Sigmoid colon (tissue), 7 donors: ENCODE results near the gene WNK1. TPM values are rescaled to one million over a fixed set of nuclear protein-coding genes. Genes with fewer than 3 reads are reported as not detected.

ENCODE experiments used
- DNase-seq: peaks from one replicate; pipeline ENCODE4 v3.0.0-alpha.2; 2019
- H3K27ac ChIP-seq, 4 donors: fragments of 200-600 bp; sonication (generic); one replicate each; pipeline ENCODE4 v1.5.1; 2016 to 2019; ENCODE audit warnings: mild to moderate bottlenecking in 1 of 4
- H3K27me3 ChIP-seq, 3 donors: fragments of 200-600 bp; sonication (generic); one replicate each; pipeline ENCODE4 v1.5.1; 2019; ENCODE audit warnings: mild to moderate bottlenecking in 1 of 3
- H3K36me3 ChIP-seq, 4 donors: fragments of 200-600 bp; sonication (generic); one replicate each; pipeline ENCODE4 v1.5.1; 2016 to 2019
- H3K4me1 ChIP-seq, 4 donors: fragments of 200-600 bp; sonication (generic); one replicate each; pipeline ENCODE4 v1.5.1; 2017 to 2019
- H3K4me3 ChIP-seq, 4 donors: fragments of 200-600 bp; sonication (generic); one replicate each; pipeline ENCODE4 v1.5.1; 2017 to 2019; ENCODE audit warnings: mild to moderate bottlenecking in 2 of 4, moderate library complexity in 1 of 4
- H3K9me3 ChIP-seq, 4 donors: fragments of 200-600 bp in 3 of 4; sonication (generic) in 3 of 4; one replicate each; pipeline versions ENCODE4 v1.5.1 to v1.6.1; 2013 to 2019
- EP300 ChIP-seq, 4 donors: sonication (generic); formaldehyde crosslinking; IDR thresholded peaks; one replicate each; pipeline ENCODE4 v1.6.1; 2017; ENCODE audit warnings: antibody characterized with exemption in 4 of 4
- POLR2A ChIP-seq, 2 donors: fragments of 450-650 bp; IDR thresholded peaks; one replicate each; pipeline ENCODE4 v1.6.1; 2016; ENCODE audit warnings: antibody characterized with exemption in 2 of 2, mild to moderate bottlenecking in 2 of 2, moderate library complexity in 2 of 2
- POLR2AphosphoS5 ChIP-seq, 4 donors: sonication (generic); formaldehyde crosslinking; IDR thresholded peaks; one replicate each; pipeline ENCODE4 v1.6.1; 2017; ENCODE audit warnings: antibody characterized with exemption in 4 of 4
- WGBS, 2 donors: extraction: QIAGEN DNeasy Blood & Tissue Kit; methylation state at CpG; one replicate each; pipeline ENCODE4 v1.1.7; 2013; 5-methylcytosine and 5-hydroxymethylcytosine counted together
- intact Hi-C: fragments of 100-400 bp; cut with DNase I; formaldehyde crosslinking; loops from one replicate; pipeline ENCODE4 v1.15.1; 2023
- polyA plus RNA-seq, 3 donors: library from polyadenylated mRNA; stranded (reverse); fragments of 200-250 nt; gene quantifications; one replicate each; pipeline ENCODE4 v1.2.3, GENCODE V29; 2013
- total RNA-seq, 4 donors: library from RNA; depleted of rRNA; stranded (reverse); fragments of >200 nt; gene quantifications; one replicate each; pipeline ENCODE4 v1.1.0, GENCODE V29; 2016
- TF ChIP-seq, protein P1 (sequence below), 4 experiments: fragments of 450-650 bp in 3 of 4; fragments of 200-600 bp in 1 of 4; IDR thresholded peaks; one replicate each; pipeline ENCODE4 v1.5.1; 2016 to 2019; ENCODE audit warnings: antibody characterized with exemption in 4 of 4, mild to moderate bottlenecking in 3 of 4, moderate library complexity in 2 of 4
- donor health status: healthy with polysubstance abuse.
- donor health status: Bipolar disorder and iron deficiency.
- donor health status: healthy.

The WNK1 gene
- total and polyA plus RNA-seq, 7 donors: 13.2 to 146 (median 73.6) TPM

DNA sequence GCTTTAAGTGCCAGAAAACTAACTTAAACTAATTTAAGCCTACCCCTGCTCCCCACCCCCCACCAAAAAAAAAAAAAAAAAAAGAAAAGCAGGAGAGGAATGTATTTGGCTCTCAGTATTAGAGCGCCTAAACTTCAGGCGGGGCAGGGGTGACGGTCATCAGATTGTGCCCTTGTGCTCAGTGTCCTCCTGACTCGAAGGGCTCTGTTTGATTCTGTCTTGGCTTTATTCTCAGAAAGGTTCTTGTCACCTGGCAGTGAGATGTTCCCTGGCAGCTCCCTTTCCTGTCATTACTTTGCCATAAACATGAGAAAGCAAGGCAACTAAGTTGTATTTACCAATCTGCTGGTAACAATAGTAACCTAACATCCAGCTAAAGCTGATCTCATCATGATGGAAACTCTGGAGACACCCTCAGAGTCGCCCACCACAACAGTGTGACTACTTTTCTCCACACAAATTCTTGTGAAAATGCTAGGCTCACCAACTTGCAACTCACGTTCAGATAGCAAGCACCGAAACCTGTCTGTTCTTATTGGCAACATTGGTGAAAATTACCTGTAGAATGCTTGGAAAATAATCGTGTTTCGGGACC is 39.0 kb upstream of the WNK1 start:
- no peaks in the 10 kb centered on the region for H3K36me3 ChIP-seq
- no peaks in the 10 kb centered on the region for H3K4me1 ChIP-seq
- no peak overlapping the region for H3K4me3 ChIP-seq
- H3K27me3 ChIP-seq: no peaks in the 10 kb centered on the region
- no peak for DNase-seq
- intact Hi-C loops: no loop called here
- TF ChIP-seq POLR2A (IDR thresholded peaks at IDR 0.05) (no peak), EP300 (IDR thresholded peaks at IDR 0.05) (no peak)
- TF ChIP-seq, protein P1, sequence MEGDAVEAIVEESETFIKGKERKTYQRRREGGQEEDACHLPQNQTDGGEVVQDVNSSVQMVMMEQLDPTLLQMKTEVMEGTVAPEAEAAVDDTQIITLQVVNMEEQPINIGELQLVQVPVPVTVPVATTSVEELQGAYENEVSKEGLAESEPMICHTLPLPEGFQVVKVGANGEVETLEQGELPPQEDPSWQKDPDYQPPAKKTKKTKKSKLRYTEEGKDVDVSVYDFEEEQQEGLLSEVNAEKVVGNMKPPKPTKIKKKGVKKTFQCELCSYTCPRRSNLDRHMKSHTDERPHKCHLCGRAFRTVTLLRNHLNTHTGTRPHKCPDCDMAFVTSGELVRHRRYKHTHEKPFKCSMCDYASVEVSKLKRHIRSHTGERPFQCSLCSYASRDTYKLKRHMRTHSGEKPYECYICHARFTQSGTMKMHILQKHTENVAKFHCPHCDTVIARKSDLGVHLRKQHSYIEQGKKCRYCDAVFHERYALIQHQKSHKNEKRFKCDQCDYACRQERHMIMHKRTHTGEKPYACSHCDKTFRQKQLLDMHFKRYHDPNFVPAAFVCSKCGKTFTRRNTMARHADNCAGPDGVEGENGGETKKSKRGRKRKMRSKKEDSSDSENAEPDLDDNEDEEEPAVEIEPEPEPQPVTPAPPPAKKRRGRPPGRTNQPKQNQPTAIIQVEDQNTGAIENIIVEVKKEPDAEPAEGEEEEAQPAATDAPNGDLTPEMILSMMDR (IDR thresholded peaks at IDR 0.05): no peak
- no peaks in the 10 kb centered on the region for H3K9me3 ChIP-seq
- 83 to 88% methylated on average over 9 of the region's 9 CpGs for WGBS, 2 donors
- H3K27ac ChIP-seq: no peak overlapping the region

DNA sequence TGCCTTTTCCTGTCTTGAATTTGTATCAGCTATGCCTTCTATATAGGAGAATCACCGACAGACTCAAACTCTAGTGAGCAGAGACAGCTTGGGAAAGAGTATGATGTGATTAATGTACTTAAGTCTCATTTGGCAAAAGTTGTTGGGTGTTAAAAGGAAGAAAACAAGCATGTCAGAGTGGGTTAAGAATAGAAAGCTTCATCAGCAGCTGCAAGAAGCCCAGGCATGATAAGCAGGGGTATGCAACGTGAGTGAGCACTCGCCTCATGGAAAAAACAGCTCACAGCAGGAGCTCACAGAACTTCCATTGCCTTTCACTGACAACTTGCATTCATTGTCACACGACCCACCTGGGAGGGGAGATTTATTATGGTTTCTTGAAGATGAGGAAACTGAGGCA is 35.9 kb upstream of the WNK1 start:
- no peaks in the 10 kb centered on the region for H3K27me3 ChIP-seq
- H3K36me3 ChIP-seq: no peaks in the 10 kb centered on the region
- no peak overlapping the region for H3K4me3 ChIP-seq
- DNase-seq: no peak
- no peak overlapping the region for H3K27ac ChIP-seq
- no peaks in the 10 kb centered on the region for H3K9me3 ChIP-seq
- TF ChIP-seq POLR2A (IDR thresholded peaks at IDR 0.05) (no peak), POLR2AphosphoS5 (IDR thresholded peaks at IDR 0.05) (no peak), EP300 (IDR thresholded peaks at IDR 0.05) (no peak)
- TF ChIP-seq, protein P1 (IDR thresholded peaks at IDR 0.05): no peak
- H3K4me1 ChIP-seq: peaks cover 0 to 7% (median 2%) of the 10 kb centered on the region in 4 donors
- intact Hi-C loops: no loop called here
- 57 to 69% methylated on average over 4 of the region's 4 CpGs for WGBS, 2 donors

DNA sequence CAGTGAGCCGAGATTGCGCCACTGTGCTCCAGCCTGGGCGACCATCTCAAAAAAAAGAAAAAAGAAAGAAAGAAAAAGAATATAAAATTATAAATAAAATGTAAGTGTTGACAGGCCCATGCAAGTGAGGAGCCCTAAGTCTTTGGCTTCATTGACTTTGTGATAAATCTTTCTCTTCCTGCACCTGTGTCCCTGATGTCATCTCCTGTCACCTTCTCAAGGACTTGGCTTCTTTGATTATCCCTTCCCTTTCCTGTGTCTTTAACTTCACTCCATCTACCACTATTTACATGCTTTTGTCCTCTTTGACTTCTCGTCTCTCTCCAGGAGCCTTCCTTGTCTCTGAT is 33.6 kb upstream of the WNK1 start:
- Histone ChIP-seq H3K9me3 (no peaks in the 10 kb centered on the region), H3K4me3 (no peak overlapping the region), H3K27ac (peak overlapping the region in 2 of 4 donors; percentile 4 to 6), H3K27me3 (no peaks in the 10 kb centered on the region), H3K36me3 (no peaks in the 10 kb centered on the region), H3K4me1 (peaks cover 0 to 7% (median 3%) of the 10 kb centered on the region in 4 donors)
- WGBS, 2 donors: 90 to 93% methylated on average over 4 of the region's 4 CpGs
- no peak for DNase-seq
- intact Hi-C loops: no loop called here
- TF ChIP-seq POLR2AphosphoS5 (IDR thresholded peaks at IDR 0.05) (no peak), POLR2A (IDR thresholded peaks at IDR 0.05) (no peak), EP300 (IDR thresholded peaks at IDR 0.05) (no peak)
- TF ChIP-seq, protein P1 (IDR thresholded peaks at IDR 0.05): no peak

DNA sequence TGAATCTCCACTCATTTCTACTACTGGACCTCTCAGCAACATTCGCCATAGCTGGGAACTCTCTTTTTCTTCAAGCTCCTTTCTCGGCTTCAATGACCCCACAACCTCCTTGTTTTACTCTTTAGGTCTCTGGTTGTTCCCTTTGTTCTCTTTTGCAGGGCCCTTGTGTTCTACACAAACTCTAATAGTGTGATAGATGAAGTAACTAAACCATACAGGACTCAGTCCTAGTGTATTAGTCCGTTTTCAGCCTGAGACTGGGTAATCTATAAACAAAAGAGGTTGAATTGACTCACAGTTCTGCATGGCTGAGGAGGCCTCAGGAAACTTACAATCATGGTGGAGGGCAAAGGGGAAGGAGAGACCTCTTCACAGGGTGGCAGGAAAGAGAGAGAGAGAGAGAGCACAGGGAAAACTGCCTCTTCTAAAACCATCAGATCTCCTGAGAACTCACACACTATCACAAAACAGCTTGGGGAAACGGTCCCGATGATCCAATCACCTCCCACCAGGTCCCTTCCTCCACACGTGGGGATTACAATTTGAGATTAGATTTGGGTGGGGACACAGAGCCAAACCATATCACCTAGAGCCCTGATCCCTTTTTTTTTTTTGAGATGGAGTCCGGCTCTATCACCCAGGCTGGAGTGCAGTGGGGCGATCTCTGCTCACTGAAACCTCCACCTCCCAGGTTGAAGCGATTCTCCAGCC is 32.0 kb upstream of the WNK1 start:
- no peaks in the 10 kb centered on the region for H3K9me3 ChIP-seq
- H3K27me3 ChIP-seq: no peaks in the 10 kb centered on the region
- H3K36me3 ChIP-seq: no peaks in the 10 kb centered on the region
- no peak for DNase-seq
- intact Hi-C loops: no loop called here
- TF ChIP-seq, protein P1 (IDR thresholded peaks at IDR 0.05): no peak
- no peak for TF ChIP-seq POLR2A (IDR thresholded peaks at IDR 0.05)
- no peak for TF ChIP-seq EP300 (IDR thresholded peaks at IDR 0.05)
- TF ChIP-seq POLR2AphosphoS5 (IDR thresholded peaks at IDR 0.05): no peak
- no peak overlapping the region for H3K27ac ChIP-seq
- WGBS, 2 donors: 78 to 85% methylated on average over 9 of the region's 9 CpGs
- H3K4me3 ChIP-seq: no peak overlapping the region
- peaks cover 0 to 7% (median 3%) of the 10 kb centered on the region in 4 donors for H3K4me1 ChIP-seq
